ENCODE data around the gene RAI14. TPM values are rescaled to one million over a fixed set of nuclear protein-coding genes. Genes with fewer than 3 reads are reported as not detected.

Gene RAI14
- total RNA-seq, 2 experiments from 2014 or later = 0.92 to 12.3 TPM

DNA sequence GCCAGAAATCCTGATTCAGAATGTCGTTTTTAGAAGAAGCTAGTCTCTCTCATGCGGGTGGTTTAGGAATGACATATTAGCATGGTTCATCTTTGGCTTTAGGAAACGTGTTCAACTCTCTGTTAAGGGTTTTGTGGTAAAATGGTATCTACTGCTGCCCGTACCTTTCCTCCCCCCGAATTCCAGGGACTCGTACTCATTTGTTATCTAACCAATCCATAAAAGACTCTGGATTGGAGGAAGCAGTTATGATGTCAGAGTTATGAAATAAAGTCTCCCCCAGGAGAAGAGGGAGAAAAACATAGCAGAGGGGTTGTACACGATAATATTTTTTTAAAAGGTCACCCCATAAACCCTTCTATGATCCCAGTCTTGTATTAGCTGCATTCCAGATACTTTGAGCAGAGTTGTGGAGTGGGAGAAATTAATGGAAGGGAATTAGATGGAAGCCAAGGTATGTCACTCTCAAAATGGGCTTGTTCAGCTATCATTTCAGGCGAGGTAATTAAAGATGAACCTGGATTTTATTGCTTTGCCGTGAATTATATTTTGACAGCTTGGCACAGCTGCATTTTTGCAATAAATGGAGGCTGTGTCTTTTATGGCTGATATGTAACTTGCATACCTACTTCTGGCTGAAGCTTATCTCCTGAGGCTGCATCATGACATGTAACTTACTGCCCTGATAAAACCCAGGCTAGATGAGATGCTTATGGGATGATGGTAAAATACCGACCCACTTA, 31.3 kb downstream of the RAI14 start:
- BruUV-seq (replicated peaks) = no TSS peak
- Histone ChIP-seq H3K9me3 (ENCODE audit: low read length) (no peaks in the 10 kb centered on the region), H3K4me1 (ENCODE audit: insufficient read depth, low read length, poor library complexity, severe bottlenecking) (no peaks in the 10 kb centered on the region), H3K27ac (ENCODE audit: low read depth, low read length, poor library complexity, severe bottlenecking) (no peak overlapping the region), H3K79me2 (ENCODE audit: insufficient read depth, low read depth, low read length) (no peaks in the 10 kb centered on the region), H3K9me2 (ENCODE audit: insufficient read depth, low read length) (no peaks in the 10 kb centered on the region), H4K20me1 (ENCODE audit: insufficient read depth, low read length) (no peaks in the 10 kb centered on the region), H3K4me3 (ENCODE audit: low read depth, low read length, poor library complexity, severe bottlenecking) (no peak overlapping the region), H3K4me2 (ENCODE audit: low read length) (no peak overlapping the region), H2AFZ (ENCODE audit: low read length) (no peak overlapping the region), H3K36me3 (ENCODE audit: insufficient read depth, low read length) (no peaks in the 10 kb centered on the region)
- intact Hi-C loops (cut with micrococcal nuclease; ENCODE audit: unreplicated experiment) = no loop called here
- DNase-seq (ENCODE audit: low spot score) = no peak
- TF ChIP-seq EZH2phosphoT487 (IDR thresholded peaks at IDR 0.05; ENCODE audit: borderline replicate concordance, low read depth, low read length) = no peak
- TF ChIP-seq, protein P1, sequence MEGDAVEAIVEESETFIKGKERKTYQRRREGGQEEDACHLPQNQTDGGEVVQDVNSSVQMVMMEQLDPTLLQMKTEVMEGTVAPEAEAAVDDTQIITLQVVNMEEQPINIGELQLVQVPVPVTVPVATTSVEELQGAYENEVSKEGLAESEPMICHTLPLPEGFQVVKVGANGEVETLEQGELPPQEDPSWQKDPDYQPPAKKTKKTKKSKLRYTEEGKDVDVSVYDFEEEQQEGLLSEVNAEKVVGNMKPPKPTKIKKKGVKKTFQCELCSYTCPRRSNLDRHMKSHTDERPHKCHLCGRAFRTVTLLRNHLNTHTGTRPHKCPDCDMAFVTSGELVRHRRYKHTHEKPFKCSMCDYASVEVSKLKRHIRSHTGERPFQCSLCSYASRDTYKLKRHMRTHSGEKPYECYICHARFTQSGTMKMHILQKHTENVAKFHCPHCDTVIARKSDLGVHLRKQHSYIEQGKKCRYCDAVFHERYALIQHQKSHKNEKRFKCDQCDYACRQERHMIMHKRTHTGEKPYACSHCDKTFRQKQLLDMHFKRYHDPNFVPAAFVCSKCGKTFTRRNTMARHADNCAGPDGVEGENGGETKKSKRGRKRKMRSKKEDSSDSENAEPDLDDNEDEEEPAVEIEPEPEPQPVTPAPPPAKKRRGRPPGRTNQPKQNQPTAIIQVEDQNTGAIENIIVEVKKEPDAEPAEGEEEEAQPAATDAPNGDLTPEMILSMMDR (conservative IDR thresholded peaks at IDR 0.05; ENCODE audit: low read length) = no peak
- CTCF ChIA-PET (ENCODE audit: unreplicated experiment) = interaction anchor here (0.6 kb wide), 1 partner anchor 98 kb away, joined by 3 read pairs; no protein-coding TSS in a partner anchor
- POLR2A ChIA-PET = no interaction called here

DNA sequence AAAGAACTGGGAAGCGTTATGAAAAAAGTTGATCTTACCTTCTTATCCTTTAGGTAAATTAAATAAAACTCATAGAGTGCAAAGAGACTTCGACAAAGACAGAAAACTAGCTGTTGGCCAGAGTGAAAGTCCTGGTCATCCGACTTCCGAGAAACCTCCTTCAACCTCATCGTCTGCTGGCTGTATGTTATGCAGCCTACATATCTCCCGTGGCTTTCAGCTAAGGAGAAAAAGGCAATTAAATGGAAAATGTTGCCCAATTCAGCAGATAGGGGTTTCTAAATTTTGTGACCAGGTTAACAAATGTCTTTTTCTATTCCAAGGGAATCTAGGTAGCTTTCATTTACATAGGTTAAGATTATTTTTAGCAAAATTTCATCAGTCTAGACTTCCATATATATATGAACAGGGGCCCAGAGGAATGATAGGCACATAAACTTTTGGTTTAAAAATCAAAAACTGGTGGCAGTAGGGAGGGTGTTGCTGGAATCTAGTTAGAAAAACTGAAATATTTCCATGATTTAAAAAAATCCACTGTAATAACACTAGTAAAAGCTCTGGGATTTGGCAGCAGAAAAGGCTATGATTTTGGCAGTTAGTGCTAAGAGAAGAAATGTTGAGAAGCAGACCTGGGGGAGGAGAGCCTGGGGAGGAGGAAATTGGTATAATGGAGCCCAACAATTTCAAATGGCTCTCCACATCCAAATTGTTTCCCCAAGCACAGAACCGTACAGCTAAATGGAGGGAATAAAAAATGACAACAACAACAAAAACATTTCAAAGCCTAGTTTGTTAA, 32.1 kb downstream of the RAI14 start:
- H3K9me2 ChIP-seq (ENCODE audit: insufficient read depth, low read length) = no peaks in the 10 kb centered on the region
- DNase-seq (ENCODE audit: low spot score) = no peak
- H3K79me2 ChIP-seq (ENCODE audit: insufficient read depth, low read depth, low read length) = no peaks in the 10 kb centered on the region
- POLR2A ChIA-PET = interaction anchor here (1.1 kb wide), 1 partner anchor 9 kb away, joined by 3 read pairs; no protein-coding TSS in a partner anchor
- CTCF ChIA-PET (ENCODE audit: unreplicated experiment) = no interaction called here
- intact Hi-C loops (cut with micrococcal nuclease; ENCODE audit: unreplicated experiment) = no loop called here
- BruUV-seq (replicated peaks) = no TSS peak
- TF ChIP-seq, protein P1 (conservative IDR thresholded peaks at IDR 0.05; ENCODE audit: low read length) = no peak
- TF ChIP-seq EZH2phosphoT487 (IDR thresholded peaks at IDR 0.05; ENCODE audit: borderline replicate concordance, low read depth, low read length) = no peak
- H3K36me3 ChIP-seq (ENCODE audit: insufficient read depth, low read length) = no peaks in the 10 kb centered on the region
- no peaks in the 10 kb centered on the region for H3K4me1 ChIP-seq (ENCODE audit: insufficient read depth, low read length, poor library complexity, severe bottlenecking)
- H3K4me2 ChIP-seq (ENCODE audit: low read length) = no peak overlapping the region
- H2AFZ ChIP-seq (ENCODE audit: low read length) = no peak overlapping the region
- H4K20me1 ChIP-seq (ENCODE audit: insufficient read depth, low read length) = no peaks in the 10 kb centered on the region
- no peak overlapping the region for H3K27ac ChIP-seq (ENCODE audit: low read depth, low read length, poor library complexity, severe bottlenecking)
- H3K4me3 ChIP-seq (ENCODE audit: low read depth, low read length, poor library complexity, severe bottlenecking) = no peak overlapping the region
- H3K9me3 ChIP-seq (ENCODE audit: low read length) = no peaks in the 10 kb centered on the region

DNA sequence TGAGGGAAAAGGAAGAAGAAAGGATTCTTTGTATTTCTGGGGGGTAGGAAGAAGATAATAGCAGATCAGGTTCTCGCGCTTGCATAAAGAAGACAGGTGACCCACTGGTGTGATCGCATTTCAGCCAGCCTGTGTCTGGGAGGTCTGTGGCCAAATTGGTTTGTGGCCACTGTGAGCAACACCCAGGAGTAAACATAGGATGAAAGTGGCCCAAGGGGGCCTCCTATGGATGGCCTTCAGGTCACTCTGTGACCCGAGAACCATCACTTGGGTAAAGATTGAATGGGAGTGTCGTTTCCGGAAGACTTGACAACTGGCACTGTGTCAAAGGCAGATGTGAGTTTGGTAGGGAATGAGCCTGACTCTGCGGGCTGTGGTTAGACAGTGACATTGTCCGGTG, 34.2 kb downstream of the RAI14 start:
- Histone ChIP-seq H4K20me1 (ENCODE audit: insufficient read depth, low read length) (no peaks in the 10 kb centered on the region), H2AFZ (ENCODE audit: low read length) (no peak overlapping the region), H3K36me3 (ENCODE audit: insufficient read depth, low read length) (no peaks in the 10 kb centered on the region), H3K4me2 (ENCODE audit: low read length) (no peak overlapping the region), H3K4me3 (ENCODE audit: low read depth, low read length, poor library complexity, severe bottlenecking) (no peak overlapping the region), H3K79me2 (ENCODE audit: insufficient read depth, low read depth, low read length) (no peaks in the 10 kb centered on the region), H3K9me3 (ENCODE audit: low read length) (no peaks in the 10 kb centered on the region), H3K9me2 (ENCODE audit: insufficient read depth, low read length) (no peaks in the 10 kb centered on the region), H3K4me1 (ENCODE audit: insufficient read depth, low read length, poor library complexity, severe bottlenecking) (no peaks in the 10 kb centered on the region), H3K27ac (ENCODE audit: low read depth, low read length, poor library complexity, severe bottlenecking) (no peak overlapping the region)
- CTCF ChIA-PET (ENCODE audit: unreplicated experiment) = no interaction called here
- TF ChIP-seq EZH2phosphoT487 (IDR thresholded peaks at IDR 0.05; ENCODE audit: borderline replicate concordance, low read depth, low read length) = no peak
- TF ChIP-seq, protein P1 (conservative IDR thresholded peaks at IDR 0.05; ENCODE audit: low read length) = no peak
- POLR2A ChIA-PET = no interaction called here
- BruUV-seq (replicated peaks) = no TSS peak
- intact Hi-C loops (cut with micrococcal nuclease; ENCODE audit: unreplicated experiment) = no loop called here
- DNase-seq (ENCODE audit: low spot score) = no peak
